Neutrophil (primary cell): ENCODE data around the gene HSPA12B.

Experiments
- H3K27ac ChIP-seq: fragments of 200-600 bp; sonication (generic); 2 replicates; pipeline ENCODE4 v1.5.1; 2016; ENCODE audit warnings: mild to moderate bottlenecking, moderate library complexity
- H3K27me3 ChIP-seq: fragments of 200-600 bp; sonication (generic); 2 replicates; pipeline ENCODE4 v1.6.0; 2016; ENCODE audit warnings: mild to moderate bottlenecking
- H3K36me3 ChIP-seq: fragments of 200-600 bp; sonication (generic); 2 replicates; pipeline ENCODE4 v1.5.1; 2017
- H3K4me1 ChIP-seq, 2 experiments: fragments of 200-600 bp in 1 of 2; sonication (generic) in 1 of 2; 1 replicate in 1 of 2; 2 replicates in 1 of 2; pipeline versions ENCODE4 v1.5.1 to v1.6.1; 2013 to 2016; ENCODE audit warnings: low read depth in 1 of 2, low read length in 1 of 2, mild to moderate bottlenecking in 1 of 2, moderate library complexity in 1 of 2; ENCODE audit not compliant: control insufficient read depth in 1 of 2, insufficient read depth in 1 of 2
- H3K4me3 ChIP-seq, 2 experiments: fragments of 200-600 bp in 1 of 2; sonication (generic) in 1 of 2; 1 replicate in 1 of 2; 2 replicates in 1 of 2; pipeline ENCODE4 v1.5.1; 2013 to 2016; ENCODE audit warnings: low read depth in 1 of 2, low read length in 1 of 2, mild to moderate bottlenecking in 1 of 2, moderate library complexity in 1 of 2
- H3K9me3 ChIP-seq: fragments of 200-600 bp; sonication (generic); 2 replicates; pipeline ENCODE4 v1.5.1; 2016
- TF ChIP-seq, protein P1 (sequence below): fragments of 200-600 bp; sonication (generic); IDR thresholded peaks from 2 replicates; pipeline ENCODE4 v1.5.1; 2016; ENCODE audit warnings: antibody characterized with exemption

HSPA12B gene

DNA sequence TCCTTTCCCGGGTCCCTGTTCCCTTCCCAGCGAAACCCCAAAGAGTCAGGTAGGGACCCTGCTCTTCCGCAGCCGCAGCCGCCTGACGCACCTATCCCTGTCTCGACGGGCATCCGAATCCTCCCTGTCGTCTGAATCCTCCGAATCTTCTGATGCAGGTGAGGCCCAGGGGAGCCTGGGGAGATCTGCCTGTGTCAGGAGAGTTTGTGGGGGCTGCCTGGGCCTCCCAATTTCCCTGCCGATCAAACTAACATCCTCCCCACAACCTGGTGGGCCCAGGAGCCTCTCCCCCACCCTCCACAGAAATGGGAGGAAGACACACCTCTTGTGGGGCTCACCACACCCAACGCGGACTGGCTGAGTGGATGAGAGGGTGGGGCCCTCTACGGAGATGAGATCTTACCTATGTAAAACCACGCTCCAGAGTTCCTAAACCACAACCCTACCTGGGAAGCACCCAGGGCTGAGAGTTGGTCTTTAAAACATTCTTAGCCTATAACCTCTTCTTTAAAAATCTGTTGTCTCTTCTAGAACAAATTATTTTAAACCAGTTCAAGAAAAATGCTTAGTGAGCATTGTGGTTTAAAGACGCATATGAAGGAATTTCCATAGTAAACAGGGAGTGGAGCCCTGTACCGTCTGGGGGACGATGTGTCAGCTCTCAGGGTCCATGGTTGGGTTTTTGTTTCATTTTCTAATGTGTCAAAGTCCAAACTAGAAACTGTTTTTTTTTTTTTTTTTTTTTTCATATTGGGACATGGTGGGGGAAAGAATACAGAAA, 65.3 kb downstream of the HSPA12B start:
- Histone ChIP-seq H3K4me1 (peaks cover 18 to 20% of the 10 kb centered on the region in 2 experiments), H3K4me3 (no peak overlapping the region), H3K27me3 (no peaks in the 10 kb centered on the region), H3K9me3 (no peaks in the 10 kb centered on the region), H3K36me3 (peaks cover 26% of the 10 kb centered on the region), H3K27ac (no peak overlapping the region)
- TF ChIP-seq, protein P1, sequence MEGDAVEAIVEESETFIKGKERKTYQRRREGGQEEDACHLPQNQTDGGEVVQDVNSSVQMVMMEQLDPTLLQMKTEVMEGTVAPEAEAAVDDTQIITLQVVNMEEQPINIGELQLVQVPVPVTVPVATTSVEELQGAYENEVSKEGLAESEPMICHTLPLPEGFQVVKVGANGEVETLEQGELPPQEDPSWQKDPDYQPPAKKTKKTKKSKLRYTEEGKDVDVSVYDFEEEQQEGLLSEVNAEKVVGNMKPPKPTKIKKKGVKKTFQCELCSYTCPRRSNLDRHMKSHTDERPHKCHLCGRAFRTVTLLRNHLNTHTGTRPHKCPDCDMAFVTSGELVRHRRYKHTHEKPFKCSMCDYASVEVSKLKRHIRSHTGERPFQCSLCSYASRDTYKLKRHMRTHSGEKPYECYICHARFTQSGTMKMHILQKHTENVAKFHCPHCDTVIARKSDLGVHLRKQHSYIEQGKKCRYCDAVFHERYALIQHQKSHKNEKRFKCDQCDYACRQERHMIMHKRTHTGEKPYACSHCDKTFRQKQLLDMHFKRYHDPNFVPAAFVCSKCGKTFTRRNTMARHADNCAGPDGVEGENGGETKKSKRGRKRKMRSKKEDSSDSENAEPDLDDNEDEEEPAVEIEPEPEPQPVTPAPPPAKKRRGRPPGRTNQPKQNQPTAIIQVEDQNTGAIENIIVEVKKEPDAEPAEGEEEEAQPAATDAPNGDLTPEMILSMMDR = no peak

DNA sequence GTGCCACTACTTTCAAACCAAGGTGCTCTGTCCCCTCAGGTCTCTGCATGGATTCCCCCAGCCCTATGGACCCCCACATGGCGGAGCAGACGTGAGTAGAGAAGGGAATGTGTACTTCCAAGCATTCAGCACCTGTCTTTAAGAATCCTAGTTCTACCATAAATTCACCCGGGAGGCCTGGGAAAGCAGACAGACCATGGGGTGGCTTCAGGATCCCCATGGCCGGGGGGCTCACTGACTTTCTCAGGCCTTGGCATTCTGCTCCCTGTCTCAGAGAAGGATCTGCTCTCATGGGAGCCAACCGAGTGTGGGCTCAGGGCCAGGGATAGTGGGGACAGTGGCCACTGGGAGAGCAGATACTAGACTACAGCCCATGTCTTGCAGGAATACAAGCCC, 65.9 kb downstream of the HSPA12B start:
- Histone ChIP-seq H3K27me3 (no peaks in the 10 kb centered on the region), H3K36me3 (peaks cover 32% of the 10 kb centered on the region), H3K27ac (no peak overlapping the region), H3K4me3 (no peak overlapping the region), H3K4me1 (peaks cover 18 to 20% of the 10 kb centered on the region in 2 experiments), H3K9me3 (no peaks in the 10 kb centered on the region)
- TF ChIP-seq, protein P1 = no peak

DNA sequence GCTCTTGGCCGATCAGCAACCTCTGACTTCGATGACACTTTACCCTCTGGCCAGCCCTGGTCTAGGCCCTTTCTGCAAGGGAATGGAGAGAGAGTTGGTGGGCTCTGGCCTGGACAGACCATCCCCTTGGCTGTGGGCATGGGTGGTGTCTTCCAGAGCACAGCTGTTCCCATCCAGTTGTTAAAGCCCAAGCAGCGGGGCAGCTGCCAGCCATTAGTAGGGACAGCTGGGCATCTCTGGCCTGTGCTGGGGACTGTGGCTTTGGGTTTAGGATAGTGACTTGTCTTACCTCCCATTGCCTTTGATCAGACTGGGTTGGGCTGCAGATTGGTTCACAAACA, 66.4 kb downstream of the HSPA12B start:
- H3K27ac ChIP-seq = no peak overlapping the region
- peaks cover 18 to 20% of the 10 kb centered on the region in 2 experiments for H3K4me1 ChIP-seq
- H3K4me3 ChIP-seq = no peak overlapping the region
- no peaks in the 10 kb centered on the region for H3K9me3 ChIP-seq
- no peaks in the 10 kb centered on the region for H3K27me3 ChIP-seq
- H3K36me3 ChIP-seq = peaks cover 37% of the 10 kb centered on the region
- TF ChIP-seq, protein P1 = no peak

DNA sequence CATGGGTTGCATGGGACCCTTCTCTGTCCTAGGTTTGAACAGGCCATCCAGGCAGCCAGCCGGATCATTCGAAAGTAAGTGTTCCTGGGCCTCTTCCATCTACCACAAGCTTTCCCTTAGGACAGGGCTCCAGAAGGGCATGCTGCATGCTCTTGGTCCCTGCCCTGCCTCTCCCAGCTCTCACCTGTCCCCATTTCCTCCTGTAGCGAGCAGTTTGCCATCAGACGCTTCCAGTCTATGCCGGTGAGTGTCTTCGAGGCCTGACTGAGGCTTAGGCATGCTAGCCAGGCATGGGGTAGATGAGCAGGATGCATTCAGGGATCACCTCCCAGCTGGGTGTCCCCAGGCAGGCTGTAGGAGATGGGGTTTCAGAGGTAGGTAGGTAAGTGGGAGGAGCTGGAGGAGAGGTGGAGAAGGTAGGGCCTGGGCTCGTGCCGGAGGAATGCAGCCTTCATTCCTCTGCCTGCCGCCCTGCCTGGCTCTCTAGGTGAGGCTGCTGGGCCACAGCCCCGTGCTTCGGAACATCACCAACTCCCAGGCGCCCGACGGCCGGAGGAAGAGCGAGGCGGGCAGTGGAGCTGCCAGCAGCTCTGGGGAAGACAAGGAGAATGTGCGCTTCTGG, 67.9 kb downstream of the HSPA12B start:
- Histone ChIP-seq H3K36me3 (peaks cover 52% of the 10 kb centered on the region), H3K9me3 (no peaks in the 10 kb centered on the region), H3K27ac (no peak overlapping the region), H3K4me1 (peaks cover 16 to 19% of the 10 kb centered on the region in 2 experiments), H3K27me3 (no peaks in the 10 kb centered on the region), H3K4me3 (no peak overlapping the region)
- TF ChIP-seq, protein P1 = no peak

DNA sequence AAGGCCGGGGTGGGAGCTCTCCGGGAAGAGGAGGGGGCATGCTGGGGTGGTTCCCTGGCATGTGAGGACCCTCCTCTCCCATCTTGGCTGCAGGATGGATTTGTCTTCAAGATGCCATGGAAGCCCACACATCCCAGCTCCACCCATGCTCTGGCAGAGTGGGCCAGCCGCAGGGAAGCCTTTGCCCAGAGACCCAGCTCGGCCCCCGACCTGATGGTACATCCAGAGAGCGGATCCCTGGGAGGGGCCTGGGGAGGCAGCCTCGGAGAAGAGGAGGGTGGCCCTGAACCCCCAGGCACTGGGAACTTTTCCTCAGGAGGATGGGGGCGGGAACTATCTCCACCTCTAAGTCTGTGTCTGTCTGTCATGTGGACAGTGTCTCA, 68.4 kb downstream of the HSPA12B start:
- H3K9me3 ChIP-seq = no peaks in the 10 kb centered on the region
- TF ChIP-seq, protein P1 = no peak
- H3K4me3 ChIP-seq = no peak overlapping the region
- H3K36me3 ChIP-seq = peaks cover 56% of the 10 kb centered on the region
- H3K4me1 ChIP-seq = peaks cover 11 to 14% of the 10 kb centered on the region in 2 experiments
- no peaks in the 10 kb centered on the region for H3K27me3 ChIP-seq
- H3K27ac ChIP-seq = no peak overlapping the region
